ENCODE data around the gene PCSK7. TPM values are rescaled to one million over a fixed set of nuclear protein-coding genes. Genes with fewer than 3 reads are reported as not detected.

PCSK7 gene
- total RNA-seq, 1 experiment from 2014 or later, result 50.7 TPM

GRCh38 chr11:117204283-117205080 lies 27.4 kb downstream of the PCSK7 start:
- no peak overlapping the region for H3K27ac ChIP-seq (ENCODE audit: insufficient read length, low read depth, low read length)
- peaks cover under 1% of the 10 kb centered on the region; the same call in 1 of the 2 replicates for H3K27me3 Mint-ChIP-seq (ENCODE audit: low read depth)

More at GRCh38 chr11:117204283-117205080, 27.4 kb downstream of the PCSK7 start:
- Histone ChIP-seq H3K18ac (ENCODE audit: insufficient read length, low read depth, low read length) (no peak overlapping the region), H3K4me1 (ENCODE audit: insufficient read depth, low read length) (no peaks in the 10 kb centered on the region), H2BK5ac (ENCODE audit: insufficient read length, low read length) (no peak overlapping the region), H3K23me2 (ENCODE audit: insufficient read length, low read depth, low read length, poor library complexity, severe bottlenecking) (peaks cover 3% of the 10 kb centered on the region), H3T11ph (ENCODE audit: low read length) (no peak overlapping the region), H2BK120ac (ENCODE audit: low read depth, low read length, poor library complexity, severe bottlenecking) (no peak overlapping the region), H2BK12ac (ENCODE audit: insufficient read length, low read depth, low read length) (no peak overlapping the region), H3K79me2 (ENCODE audit: insufficient read depth, low read length) (peaks cover 3% of the 10 kb centered on the region; the same call in 1 of the 2 replicates), H3K56ac (ENCODE audit: insufficient read length, low read depth, low read length) (no peak overlapping the region), H3K23ac (ENCODE audit: insufficient read length, low read depth, low read length) (no peak overlapping the region), H3K9me3 (ENCODE audit: control insufficient read depth, low read depth, low read length) (no peaks in the 10 kb centered on the region), H3K4me2 (ENCODE audit: insufficient read depth, insufficient read length, low read length) (no peak overlapping the region), H3K9ac (ENCODE audit: extremely low read depth, insufficient read length, low read length) (no peak overlapping the region), H2AFZ (ENCODE audit: low read length) (no peak overlapping the region), H4K5ac (ENCODE audit: insufficient read length, low read depth, low read length) (no peak overlapping the region), H3K4ac (ENCODE audit: low read depth, low read length) (no peak overlapping the region), H2BK20ac (ENCODE audit: low read depth, low read length, poor library complexity, severe bottlenecking) (no peak overlapping the region), H4K8ac (replicated peaks; ENCODE audit: insufficient read length, low read depth, low read length) (no peak overlapping the region), H3K79me1 (ENCODE audit: insufficient read depth, low read depth, low read length, poor library complexity, severe bottlenecking) (no peaks in the 10 kb centered on the region), H4K91ac (ENCODE audit: insufficient read length, low read depth, low read length) (no peak overlapping the region), H4K20me1 (ENCODE audit: control insufficient read depth, insufficient read depth, insufficient read length) (no peaks in the 10 kb centered on the region), H3K27me3 (ENCODE audit: insufficient read depth, low read length) (no peaks in the 10 kb centered on the region), H2BK15ac (ENCODE audit: low read depth, low read length) (no peak overlapping the region), H2AK5ac (ENCODE audit: insufficient read length, low read length) (no peak overlapping the region), H3K14ac (ENCODE audit: insufficient read depth, low read length) (no peak overlapping the region)
- H3K9me3 Mint-ChIP-seq, result no peaks in the 10 kb centered on the region
- TF ChIP-seq CTCF (conservative IDR thresholded peaks at IDR 0.05), result no peak
- no CpG with 5 or more reads among the region's 17 CpGs for WGBS (ENCODE audit: extremely low coverage, insufficient read length, low lambda C conversion rate)
- peaks cover 17 to 23% of the 10 kb centered on the region in 2 experiments for H3K4me1 Mint-ChIP-seq
- H3K36me3 Mint-ChIP-seq (ENCODE audit: insufficient read depth in 1 of 3, low read depth in 3 of 3), result peaks cover 13 to 32% (median 29%) of the 10 kb centered on the region in 3 experiments; a peak in 6 of 7 replicates
- no peak overlapping the region for H3K4me3 Mint-ChIP-seq
- H3K27ac Mint-ChIP-seq, result peak overlapping the region; percentile 8 to 74 (median 52); a peak in 4 of 7 replicates
- DNase-seq, result no peak
